ENCODE data around the gene TMEM40.
"Not testable (repeated sequence)": the region's sequence is repeated elsewhere in the genome, so short reads cannot be mapped to it uniquely, and the experiment has no call there.

The TMEM40 gene

GRCh38 chr3:12759097-12759679 lies at the start of gene TMEM40:
TMEM40 (minus strand) TSS chr3:12759259; CDS start chr3:12749832, 9,427 bp downstream.
- no peak for DNase-seq (ENCODE audit: low spot score)

GRCh38 chr3:12808587-12808986 lies 49.5 kb upstream of the TMEM40 start:
- DNase-seq (ENCODE audit: low spot score), result no peak

- no peak for DNase-seq (ENCODE audit: low spot score)
These were observed 48.7 kb upstream of the TMEM40 start for GRCh38 chr3:12807601-12808359.

- DNase-seq (ENCODE audit: low spot score), result no peak
These were observed 48.0 kb upstream of the TMEM40 start for GRCh38 chr3:12807066-12807465.

- no peak for DNase-seq (ENCODE audit: low spot score)
These were observed 44.3 kb upstream of the TMEM40 start for GRCh38 chr3:12803371-12803770.

- no peak for DNase-seq (ENCODE audit: low spot score)
These were observed 40.7 kb upstream of the TMEM40 start for GRCh38 chr3:12799525-12800440.

- DNase-seq (ENCODE audit: low spot score), result no peak
These were observed 39.6 kb upstream of the TMEM40 start for GRCh38 chr3:12798559-12799179.

GRCh38 chr3:12797892-12798558 lies 39.0 kb upstream of the TMEM40 start:
- no peak for DNase-seq (ENCODE audit: low spot score)

GRCh38 chr3:12797124-12797891 lies 38.2 kb upstream of the TMEM40 start:
- DNase-seq (ENCODE audit: low spot score), result no peak

- no peak for DNase-seq (ENCODE audit: low spot score)
These were observed 37.4 kb upstream of the TMEM40 start, which contains the start of gene CAND2 for GRCh38 chr3:12796171-12797123. CAND2 (plus strand) TSS chr3:12796680; CDS start chr3:12796721, 41 bp downstream.

- no peak for DNase-seq (ENCODE audit: low spot score)
These were observed 34.6 kb upstream of the TMEM40 start for GRCh38 chr3:12793701-12794100.

- no peak for DNase-seq (ENCODE audit: low spot score)
These were observed 32.4 kb upstream of the TMEM40 start for GRCh38 chr3:12791430-12791829.

- DNase-seq (ENCODE audit: low spot score), result not testable (repeated sequence)
These were observed 29.1 kb upstream of the TMEM40 start for GRCh38 chr3:12787967-12788690.

GRCh38 chr3:12787346-12787745 lies 28.3 kb upstream of the TMEM40 start:
- DNase-seq (ENCODE audit: low spot score), result peak; percentile 53

- no peak for DNase-seq (ENCODE audit: low spot score)
These were observed 26.0 kb upstream of the TMEM40 start for GRCh38 chr3:12785096-12785495.

- no peak for DNase-seq (ENCODE audit: low spot score)
These were observed 23.2 kb upstream of the TMEM40 start for GRCh38 chr3:12782172-12782815.

GRCh38 chr3:12780751-12781150 lies 21.7 kb upstream of the TMEM40 start:
- DNase-seq (ENCODE audit: low spot score), result no peak

GRCh38 chr3:12777171-12777570 lies 18.1 kb upstream of the TMEM40 start:
- no peak for DNase-seq (ENCODE audit: low spot score)

All from CD4-positive, alpha-beta T cell treated with Interleukin-15 for 4 hours (primary cell).